ENCODE measurements around the gene CRB1.
"Not testable (repeated sequence)": the region's sequence is repeated elsewhere in the genome, so short reads cannot be mapped to it uniquely, and the experiment has no call there.

Gene CRB1

GRCh38 chr1:197400522-197400902 lies 132.5 kb downstream of the CRB1 start:
- no peak for DNase-seq (ENCODE audit: low read depth in 2 of 2)

- DNase-seq (ENCODE audit: low read depth in 2 of 2) = no peak
These were observed 134.1 kb downstream of the CRB1 start for GRCh38 chr1:197402189-197402588.

DNA sequence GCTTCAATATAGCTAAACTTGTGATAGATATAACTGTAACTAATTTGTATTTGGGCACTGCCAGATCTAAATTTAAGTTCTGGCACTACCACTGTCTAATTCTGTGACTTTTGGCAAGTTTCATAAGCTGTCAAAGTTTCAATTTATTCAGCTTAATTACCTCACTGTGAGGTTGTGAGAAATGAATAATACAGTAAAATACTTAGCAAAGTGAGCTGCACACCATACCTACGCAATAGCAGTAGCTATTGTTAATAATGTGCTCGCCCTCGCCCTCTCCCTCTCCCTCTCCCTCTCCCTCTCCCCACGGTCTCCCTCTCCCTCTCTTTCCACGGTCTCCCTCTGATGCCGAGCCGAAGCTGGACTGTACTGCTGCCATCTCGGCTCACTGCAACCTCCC lies 136.7 kb downstream of the CRB1 start:
- not testable (repeated sequence) for DNase-seq (ENCODE audit: low read depth in 2 of 2)

GRCh38 chr1:197405614-197406013 lies 137.6 kb downstream of the CRB1 start:
- not testable (repeated sequence) for DNase-seq (ENCODE audit: low read depth in 2 of 2)

DNA sequence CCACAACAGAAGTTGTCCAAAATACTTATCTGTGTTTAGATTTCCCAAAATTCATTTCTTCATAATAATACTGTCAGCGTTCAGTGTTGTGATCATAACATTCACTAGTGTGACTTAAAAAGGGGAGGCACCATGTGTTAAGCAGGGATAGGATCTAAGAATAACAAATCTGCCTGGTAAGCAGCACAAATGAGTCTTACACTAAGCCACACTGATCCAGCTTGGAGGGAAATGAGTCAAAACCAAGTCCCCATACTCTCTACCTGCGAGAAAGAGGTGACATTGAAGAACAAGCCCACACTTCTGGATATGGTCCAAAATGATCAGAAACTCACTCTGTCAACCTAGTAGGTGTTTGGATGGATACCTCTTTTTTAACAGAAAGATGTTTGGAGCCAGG lies 145.5 kb downstream of the CRB1 start:
- no peak for DNase-seq (ENCODE audit: low read depth in 2 of 2)

DNA sequence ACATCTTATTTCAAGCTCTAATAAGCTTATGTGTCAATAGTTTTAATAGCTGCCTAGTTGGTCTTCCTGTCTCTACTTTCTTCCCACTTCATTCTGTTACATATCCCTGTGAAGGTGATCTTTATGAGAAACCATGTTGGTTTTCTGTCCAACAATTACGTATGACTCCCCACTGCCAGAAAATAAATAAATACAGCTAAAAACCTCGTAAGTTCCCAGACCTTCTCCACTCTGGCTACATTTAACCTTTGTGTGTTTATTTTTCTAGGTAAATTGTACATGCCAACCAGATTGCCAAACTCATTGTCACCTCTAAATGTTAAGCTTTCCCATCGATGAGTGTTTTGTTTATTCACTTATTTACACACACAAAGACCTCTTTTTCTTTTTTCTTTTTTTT lies 147.2 kb downstream of the CRB1 start:
- DNase-seq (ENCODE audit: low read depth in 2 of 2) = no peak

- no peak for DNase-seq (ENCODE audit: low read depth in 2 of 2)
These were observed 150.6 kb downstream of the CRB1 start for GRCh38 chr1:197418693-197419092.

DNA sequence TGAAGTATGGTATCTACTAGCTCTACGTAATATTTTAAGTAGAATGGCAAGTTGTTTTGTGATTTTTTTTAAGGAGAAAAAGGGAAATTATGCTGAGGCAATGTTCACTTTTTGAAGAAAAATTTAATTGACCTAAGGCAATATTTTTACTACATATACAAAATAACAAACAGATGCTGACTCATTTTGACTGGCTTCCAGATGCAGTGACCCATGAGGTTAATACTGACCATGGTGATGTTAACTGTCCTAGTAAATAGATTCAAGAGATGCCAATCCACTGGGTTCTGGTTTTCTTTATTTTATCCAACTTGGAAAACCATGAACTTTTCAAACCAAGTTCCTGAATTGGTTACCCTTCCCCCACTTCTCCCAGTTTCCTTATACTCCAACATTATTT lies 154.9 kb downstream of the CRB1 start:
- DNase-seq (ENCODE audit: low read depth in 2 of 2) = no peak

GRCh38 chr1:197424380-197424779 lies 156.3 kb downstream of the CRB1 start:
- no peak for DNase-seq (ENCODE audit: low read depth in 2 of 2)

DNA sequence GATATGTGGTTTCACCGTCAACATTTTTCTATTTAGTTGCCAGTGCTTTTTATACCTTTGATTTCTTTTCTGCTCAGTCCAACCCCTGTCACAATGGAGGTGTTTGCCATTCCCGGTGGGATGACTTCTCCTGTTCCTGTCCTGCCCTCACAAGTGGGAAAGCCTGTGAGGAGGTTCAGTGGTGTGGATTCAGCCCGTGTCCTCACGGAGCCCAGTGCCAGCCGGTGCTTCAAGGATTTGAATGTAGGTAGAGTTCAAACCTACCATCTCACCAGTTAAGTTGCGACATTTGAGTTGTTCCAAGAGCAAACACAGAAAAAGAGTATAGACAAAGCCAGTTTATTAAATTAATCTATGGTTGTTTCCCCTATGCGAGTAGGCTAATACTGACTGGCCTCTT lies 161.3 kb downstream of the CRB1 start:
- DNase-seq (ENCODE audit: low read depth in 2 of 2) = no peak

- no peak for DNase-seq (ENCODE audit: low read depth in 2 of 2)
These were observed 167.2 kb downstream of the CRB1 start for GRCh38 chr1:197435224-197435623.

DNA sequence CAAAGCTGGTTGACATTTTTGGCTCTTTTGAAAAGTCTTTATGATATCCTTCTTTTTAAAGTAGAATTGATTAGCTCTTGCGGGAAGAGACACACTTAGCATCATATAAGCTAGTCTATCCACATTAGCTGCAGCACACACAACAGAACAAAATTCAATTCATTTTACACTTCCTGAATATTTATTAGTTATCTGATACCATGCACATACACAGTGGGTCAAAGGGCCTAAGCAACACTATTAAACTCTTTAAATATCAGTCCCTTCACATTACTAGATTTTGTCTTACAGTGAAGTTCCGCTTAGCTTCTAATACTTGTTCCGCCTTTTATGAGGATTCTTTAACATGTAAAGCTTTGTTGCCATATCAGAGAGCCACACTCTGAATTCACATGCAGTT lies 169.5 kb downstream of the CRB1 start:
- DNase-seq (ENCODE audit: low read depth in 2 of 2) = no peak

DNA sequence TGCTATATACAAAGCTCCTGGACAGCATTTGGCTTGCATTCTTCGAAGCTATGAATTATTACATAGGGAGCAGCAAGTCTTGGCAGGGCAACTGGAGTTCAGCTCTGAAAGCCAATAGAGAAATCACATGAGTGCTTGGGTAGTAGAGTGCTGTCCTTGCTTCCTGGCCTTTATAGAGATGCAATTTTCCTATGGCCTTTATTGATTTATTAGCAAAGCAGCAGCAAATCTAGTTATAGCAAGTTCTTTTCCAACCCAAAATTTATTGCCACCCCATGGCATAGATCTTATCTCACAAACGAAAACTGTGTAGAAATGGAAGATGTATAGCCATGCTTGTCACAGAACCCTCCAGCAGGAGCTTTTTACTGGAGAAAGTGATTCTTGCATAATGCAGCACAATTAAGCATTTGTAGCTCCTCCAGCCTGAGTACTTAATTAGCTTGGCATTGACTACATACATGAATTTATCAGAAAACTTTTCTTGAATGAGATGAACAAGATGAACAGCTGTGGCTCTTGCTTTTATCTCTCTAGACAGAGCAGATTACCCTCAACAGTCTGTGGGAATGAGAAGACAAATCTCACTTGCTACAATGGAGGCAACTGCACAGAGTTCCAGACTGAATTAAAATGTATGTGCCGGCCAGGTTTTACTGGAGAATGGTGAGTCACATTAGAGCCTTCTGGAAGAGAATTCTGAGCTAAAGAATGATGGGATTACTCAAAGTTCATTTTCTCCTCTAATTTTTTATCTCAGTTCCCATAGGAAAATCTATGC lies 170.1 kb downstream of the CRB1 start:
- DNase-seq (ENCODE audit: low read depth in 2 of 2) = no peak

DNA sequence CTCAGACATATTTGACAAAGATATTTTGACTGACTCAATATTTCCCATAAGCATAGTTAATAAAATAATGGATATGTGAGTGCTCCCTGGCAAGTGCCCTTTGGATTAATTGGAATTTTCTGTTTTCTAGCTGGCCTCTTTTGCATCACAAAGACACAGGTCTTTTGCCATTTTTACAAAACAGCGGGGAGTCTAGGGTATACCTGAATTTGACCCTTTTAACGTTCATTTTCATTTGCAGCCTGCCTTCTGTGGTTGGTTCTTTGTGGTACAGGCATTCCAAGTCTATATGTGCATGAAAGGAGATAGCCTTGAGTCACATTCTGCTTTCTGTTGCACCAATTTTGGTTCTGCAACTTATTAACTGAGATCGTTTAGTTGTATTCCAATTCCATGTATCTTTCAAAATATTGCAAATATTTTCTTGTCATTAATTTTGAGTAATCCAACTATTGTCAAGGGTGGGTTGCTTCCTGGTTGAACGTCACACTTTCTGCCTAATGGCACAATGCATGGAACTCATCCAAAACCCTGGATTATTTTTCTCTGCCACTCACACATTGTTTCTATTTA lies 171.7 kb downstream of the CRB1 start:
- DNase-seq (ENCODE audit: low read depth in 2 of 2) = no peak

DNA sequence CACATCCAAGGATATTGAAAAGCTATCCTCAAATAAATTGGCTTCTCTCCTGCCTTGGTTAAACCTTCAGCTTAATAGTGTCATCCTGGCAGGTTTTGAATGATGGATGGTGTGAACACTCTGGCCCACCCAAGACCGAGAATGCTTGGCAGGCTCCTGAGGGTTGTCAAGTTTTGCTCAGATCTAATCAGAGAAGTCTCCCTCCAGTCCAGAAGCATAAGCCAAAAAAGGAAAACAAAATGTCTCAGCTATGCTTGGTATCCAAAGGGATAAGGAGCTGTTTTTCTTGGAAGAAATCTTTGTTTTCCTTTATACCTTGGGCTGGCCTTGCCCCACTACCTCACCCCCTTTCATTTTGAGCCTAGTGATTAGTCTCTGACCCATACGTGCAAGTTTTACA lies 172.7 kb downstream of the CRB1 start:
- DNase-seq (ENCODE audit: low read depth in 2 of 2) = no peak

DNA sequence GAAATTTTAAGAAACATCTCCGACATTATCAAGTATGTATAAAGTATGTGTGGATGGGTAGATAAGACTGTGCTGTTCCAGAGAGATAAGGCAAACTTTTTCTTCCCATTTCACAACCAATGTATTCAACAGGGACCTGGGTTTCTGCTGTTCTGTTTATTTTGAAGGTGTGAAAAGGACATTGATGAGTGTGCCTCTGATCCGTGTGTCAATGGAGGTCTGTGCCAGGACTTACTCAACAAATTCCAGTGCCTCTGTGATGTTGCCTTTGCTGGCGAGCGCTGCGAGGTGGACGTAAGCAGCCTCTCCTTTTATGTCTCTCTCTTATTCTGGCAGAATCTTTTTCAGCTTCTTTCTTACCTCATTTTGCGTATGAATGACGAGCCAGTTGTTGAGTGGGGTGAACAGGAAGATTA lies 174.0 kb downstream of the CRB1 start:
- no peak for DNase-seq (ENCODE audit: low read depth in 2 of 2)

DNA sequence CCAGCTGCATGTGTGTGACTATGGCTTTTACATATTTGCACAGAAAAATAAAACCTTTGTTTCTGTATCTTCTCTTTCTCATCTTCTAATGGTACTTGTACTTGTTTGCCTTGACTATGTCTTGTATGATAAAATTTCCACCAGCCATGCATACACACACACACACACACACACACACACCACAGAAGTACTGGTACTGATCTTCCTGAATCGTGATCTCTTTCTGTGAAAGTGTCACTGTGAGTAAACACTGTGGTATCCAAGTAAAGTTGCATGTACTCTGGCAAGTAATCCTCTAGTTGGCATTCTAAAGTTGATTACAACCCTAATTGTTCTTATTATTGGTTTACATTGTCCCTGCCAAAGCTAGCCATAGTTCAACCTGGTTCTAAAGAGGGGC lies 176.7 kb downstream of the CRB1 start:
- DNase-seq (ENCODE audit: low read depth in 2 of 2) = no peak

- no peak for DNase-seq (ENCODE audit: low read depth in 2 of 2)
These were observed 180.2 kb downstream of the CRB1 start for GRCh38 chr1:197448121-197448779.

DNA sequence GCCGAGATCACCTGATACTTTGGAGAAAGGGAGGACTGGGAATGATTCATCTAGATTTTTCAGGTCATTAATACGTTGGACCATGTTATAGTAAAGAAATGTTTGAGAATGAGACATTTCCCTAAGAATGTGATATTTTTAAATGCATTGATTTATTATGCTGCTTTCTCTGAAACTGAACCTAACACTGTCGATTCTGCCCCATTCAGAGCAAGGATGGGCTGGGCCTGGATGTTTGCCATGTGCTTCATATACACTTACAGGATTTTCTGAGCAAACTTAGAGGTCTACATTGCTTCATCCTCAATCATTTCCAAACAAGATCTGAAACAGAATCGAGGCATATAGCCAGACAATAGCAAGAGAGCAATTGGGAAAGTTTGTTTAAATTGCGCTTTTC lies 183.3 kb downstream of the CRB1 start:
- no peak for DNase-seq (ENCODE audit: low read depth in 2 of 2)

- DNase-seq (ENCODE audit: low read depth in 2 of 2) = no peak
These were observed 185.5 kb downstream of the CRB1 start for GRCh38 chr1:197453376-197454058.

- no peak for DNase-seq (ENCODE audit: low read depth in 2 of 2)
These were observed 194.5 kb downstream of the CRB1 start for GRCh38 chr1:197462539-197462938.

DNA sequence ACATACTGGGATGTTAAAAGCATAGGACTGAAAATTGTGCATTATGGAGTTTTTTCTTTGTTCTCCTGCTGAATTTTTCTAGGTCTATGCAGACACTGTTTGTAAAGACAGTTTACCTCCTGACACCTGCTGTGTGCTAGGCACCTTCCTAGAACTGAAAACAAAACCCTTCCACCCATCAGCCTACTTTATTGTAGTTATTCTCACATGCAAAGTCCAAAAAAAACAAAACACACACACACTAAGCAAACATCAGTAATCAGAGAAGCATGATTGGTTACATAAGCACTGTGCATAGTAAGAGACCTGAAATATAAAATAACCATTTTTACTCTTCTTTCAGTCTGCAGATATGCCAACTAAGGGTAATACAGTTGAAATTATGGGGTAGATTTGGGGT lies 195.1 kb downstream of the CRB1 start:
- DNase-seq (ENCODE audit: low read depth in 2 of 2) = no peak

- no peak for DNase-seq (ENCODE audit: low read depth in 2 of 2)
These were observed 196.0 kb downstream of the CRB1 start for GRCh38 chr1:197464044-197464443.

Measured in stimulated activated CD4-positive, alpha-beta T cell treated with anti-CD3 and anti-CD28 coated beads, Interleukin-15, amount 100 ng/mL, for 48 hours (primary cell).